GM18517 (cell line): ENCODE measurements around the gene TP53RK.
A peak's percentile ranks its signal among the peaks of the same experiment; 100 is the strongest.

ENCODE experiments used
- ATAC-seq: cut with Tn5 transposase; IDR thresholded peaks from one replicate; pipeline ENCODE4 v1.9.1; 2021; ENCODE audit warnings: mild to moderate bottlenecking, moderate library complexity; ENCODE audit not compliant: unreplicated experiment

The TP53RK gene

GRCh38 chr20:46689082-46689753 lies at the start of gene TP53RK:
TP53RK (minus strand) TSS chr20:46689444; CDS start chr20:46689414, 30 bp downstream.
- peak; percentile 93 for ATAC-seq

- no peak for ATAC-seq
These were observed 46.2 kb upstream of the TP53RK start for GRCh38 chr20:46735436-46735835.

DNA sequence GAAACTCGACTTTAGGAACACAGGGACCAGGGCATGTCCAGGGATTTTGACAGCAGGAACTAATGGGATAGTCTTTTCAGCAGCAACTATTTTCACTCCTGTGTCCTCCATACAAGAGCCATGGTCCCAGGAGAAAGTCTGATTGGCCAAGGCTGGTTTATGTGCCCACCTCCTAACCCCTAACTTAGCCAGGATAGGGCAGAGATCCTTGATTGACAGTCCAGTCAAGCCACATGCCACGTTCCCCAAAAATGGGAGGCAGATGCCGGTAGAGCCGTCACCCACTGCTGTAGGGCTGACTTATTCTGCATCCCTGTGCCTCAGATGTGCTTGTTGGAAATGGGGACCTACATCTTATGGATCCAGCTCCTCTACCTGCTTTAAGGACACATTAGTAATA lies 42.5 kb upstream of the TP53RK start:
- ATAC-seq: no peak

DNA sequence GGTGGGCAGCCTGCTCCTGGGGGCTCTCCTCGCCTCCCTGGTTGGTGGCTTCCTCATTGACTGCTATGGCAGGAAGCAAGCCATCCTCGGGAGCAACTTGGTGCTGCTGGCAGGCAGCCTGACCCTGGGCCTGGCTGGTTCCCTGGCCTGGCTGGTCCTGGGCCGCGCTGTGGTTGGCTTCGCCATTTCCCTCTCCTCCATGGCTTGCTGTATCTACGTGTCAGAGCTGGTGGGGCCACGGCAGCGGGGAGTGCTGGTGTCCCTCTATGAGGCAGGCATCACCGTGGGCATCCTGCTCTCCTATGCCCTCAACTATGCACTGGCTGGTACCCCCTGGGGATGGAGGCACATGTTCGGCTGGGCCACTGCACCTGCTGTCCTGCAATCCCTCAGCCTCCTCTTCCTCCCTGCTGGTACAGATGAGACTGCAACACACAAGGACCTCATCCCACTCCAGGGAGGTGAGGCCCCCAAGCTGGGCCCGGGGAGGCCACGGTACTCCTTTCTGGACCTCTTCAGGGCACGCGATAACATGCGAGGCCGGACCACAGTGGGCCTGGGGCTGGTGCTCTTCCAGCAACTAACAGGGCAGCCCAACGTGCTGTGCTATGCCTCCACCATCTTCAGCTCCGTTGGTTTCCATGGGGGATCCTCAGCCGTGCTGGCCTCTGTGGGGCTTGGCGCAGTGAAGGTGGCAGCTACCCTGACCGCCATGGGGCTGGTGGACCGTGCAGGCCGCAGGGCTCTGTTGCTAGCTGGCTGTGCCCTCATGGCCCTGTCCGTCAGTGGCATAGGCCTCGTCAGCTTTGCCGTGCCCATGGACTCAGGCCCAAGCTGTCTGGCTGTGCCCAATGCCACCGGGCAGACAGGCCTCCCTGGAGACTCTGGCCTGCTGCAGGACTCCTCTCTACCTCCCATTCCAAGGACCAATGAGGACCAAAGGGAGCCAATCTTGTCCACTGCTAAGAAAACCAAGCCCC lies 36.2 kb upstream of the TP53RK start:
- no peak for ATAC-seq

DNA sequence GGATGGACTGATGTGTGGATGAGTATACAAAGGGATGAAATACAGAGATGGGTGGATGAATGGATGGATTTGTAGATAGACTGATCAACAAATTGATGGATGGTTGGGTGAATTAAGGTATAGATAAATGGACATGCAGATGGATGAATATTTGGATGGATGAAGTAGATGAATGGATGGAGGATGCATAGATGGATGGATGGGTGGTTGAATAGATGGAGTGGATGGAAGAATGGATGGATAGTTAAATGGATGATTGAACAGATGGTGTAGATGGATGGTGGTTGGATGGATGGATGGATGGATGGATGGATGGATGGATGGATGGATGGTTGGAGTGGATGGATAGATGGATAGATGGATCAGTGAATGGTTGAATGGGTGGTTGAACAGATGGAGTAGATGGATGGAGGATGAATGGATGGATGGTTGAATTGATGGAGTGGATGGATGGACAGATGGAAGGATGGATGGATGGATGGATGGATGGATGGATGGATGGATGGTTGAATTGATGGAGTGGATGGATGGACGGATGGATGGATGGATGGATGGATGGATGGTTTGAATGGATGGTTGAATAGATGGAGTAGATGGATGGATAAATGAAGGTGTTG lies 35.2 kb upstream of the TP53RK start:
- no peak for ATAC-seq

- no peak for ATAC-seq
These were observed 33.8 kb upstream of the TP53RK start for GRCh38 chr20:46723039-46723438.

DNA sequence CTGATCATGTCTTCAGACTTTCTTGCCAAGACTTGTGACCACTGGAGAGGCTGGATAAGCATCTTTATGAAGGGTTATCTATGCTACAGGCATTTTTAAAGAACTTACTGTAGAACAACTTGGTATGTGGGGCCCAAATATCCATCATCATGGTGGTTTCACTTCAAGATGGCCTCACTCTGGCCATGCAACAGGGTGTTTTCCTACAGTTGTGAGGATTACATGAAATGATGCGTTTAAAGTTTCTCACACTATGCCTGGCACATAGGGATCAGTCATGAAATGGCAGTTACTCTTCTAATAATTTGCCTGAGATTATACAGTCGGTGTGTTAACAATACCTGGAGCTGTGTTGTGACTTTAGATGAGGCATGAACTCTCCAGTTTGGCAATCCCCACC lies 33.2 kb upstream of the TP53RK start:
- ATAC-seq: no peak

GRCh38 chr20:46721476-46721875 lies 32.2 kb upstream of the TP53RK start:
- no peak for ATAC-seq

- ATAC-seq: no peak
These were observed 31.7 kb upstream of the TP53RK start for GRCh38 chr20:46720776-46721425.

DNA sequence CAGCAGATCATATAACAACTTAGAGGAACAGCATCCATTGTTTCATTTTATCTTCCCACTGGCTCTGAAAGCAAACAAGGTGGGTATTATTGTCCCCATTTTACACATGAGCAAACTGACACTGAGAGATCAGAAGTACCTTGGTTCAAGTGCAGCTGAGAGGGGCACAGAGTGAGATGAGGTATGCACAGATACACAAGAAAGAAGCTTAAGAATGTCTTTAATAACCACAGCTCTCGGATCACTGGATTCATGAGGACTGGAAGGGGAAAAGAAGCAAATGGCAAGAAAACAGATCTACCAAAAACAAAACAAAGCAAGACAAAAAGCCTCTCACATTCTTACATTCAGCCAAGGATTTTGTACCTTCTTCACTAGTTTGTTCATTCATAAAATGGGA lies 30.8 kb upstream of the TP53RK start:
- no peak for ATAC-seq

GRCh38 chr20:46717818-46718541 lies 28.7 kb upstream of the TP53RK start:
- no peak for ATAC-seq

- ATAC-seq: no peak
These were observed 26.1 kb upstream of the TP53RK start for GRCh38 chr20:46715292-46715756.

DNA sequence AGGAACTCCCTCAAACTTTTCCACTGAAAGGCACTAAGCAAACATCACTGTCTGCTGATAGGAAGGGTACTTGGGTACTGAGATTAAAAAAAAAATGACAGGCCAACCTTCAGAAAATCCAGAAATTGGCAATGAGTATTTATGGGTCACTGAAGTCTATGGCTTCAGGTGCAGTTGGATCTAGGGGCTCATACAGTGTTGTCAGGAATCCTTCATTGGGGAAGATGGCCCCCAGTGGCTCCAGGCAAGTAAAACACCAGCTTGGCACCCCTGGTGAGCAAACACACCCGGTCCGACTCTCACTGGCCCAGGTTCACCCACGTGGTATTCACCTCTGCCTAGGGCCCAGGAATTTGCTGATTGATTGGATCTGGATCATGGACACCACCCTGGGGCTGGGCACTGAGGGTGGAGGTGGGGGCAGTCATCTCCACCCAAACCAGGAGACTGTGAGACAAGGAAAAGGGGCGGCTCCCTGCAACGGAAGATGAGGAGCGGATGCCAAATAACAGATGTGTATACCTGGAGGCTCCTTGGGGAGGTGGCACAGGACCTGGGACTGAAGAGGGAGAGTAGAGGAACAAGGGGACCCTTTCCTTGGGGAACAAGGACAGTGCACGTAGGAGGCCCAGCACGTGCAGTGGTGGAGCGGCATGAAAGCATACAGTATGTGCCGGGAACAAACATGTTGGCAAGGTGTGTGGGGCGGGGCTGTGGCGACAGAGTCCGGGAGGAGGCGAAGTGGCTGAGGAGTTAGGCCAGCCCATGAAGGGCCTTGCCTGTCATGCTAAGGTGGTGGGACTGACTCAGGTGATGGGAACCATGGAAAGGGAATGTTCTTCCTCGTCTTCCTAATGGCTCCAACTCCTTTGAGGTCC lies 25.0 kb upstream of the TP53RK start:
- no peak for ATAC-seq

- ATAC-seq: no peak
These were observed 22.9 kb upstream of the TP53RK start for GRCh38 chr20:46712056-46712636.

DNA sequence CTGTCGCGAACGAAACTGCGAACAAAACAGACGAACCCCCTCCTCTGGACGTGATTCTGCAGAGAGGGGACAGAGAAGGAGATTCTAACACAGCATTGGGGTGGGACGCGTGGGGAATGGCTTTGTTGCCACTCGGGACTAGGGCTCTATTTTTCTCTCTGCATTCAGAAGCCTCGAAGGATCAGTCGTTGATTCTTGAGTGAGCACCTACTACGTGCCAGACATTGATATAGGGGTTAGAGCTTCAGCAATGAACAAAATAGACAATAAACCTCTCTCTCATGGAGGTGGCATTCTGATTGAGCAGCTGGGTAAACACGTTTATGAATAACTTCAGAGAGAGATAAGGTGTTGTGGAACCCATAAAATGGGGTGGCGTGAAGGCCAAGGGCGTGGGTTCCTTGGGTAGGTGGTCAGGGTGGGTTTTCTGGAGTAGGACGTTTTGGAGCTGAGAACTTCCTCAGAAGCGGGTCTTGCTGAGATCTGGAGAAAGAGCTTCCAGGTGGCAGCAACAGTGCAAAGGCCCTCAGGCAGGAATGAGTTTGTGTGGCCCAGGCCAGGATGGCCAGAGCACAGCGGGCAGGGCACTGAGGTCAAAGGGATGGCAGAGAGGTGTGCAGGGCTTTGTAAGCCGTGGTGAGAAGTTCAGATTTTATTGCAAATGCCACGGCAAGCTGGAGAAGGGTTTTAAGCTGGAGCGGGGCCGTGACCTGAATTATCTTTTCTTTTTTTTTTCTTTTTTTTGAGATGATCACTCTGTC lies 21.1 kb upstream of the TP53RK start:
- ATAC-seq: no peak

- ATAC-seq: no peak
These were observed 20.4 kb upstream of the TP53RK start, which contains the start of gene SLC2A10 for GRCh38 chr20:46709459-46710152. SLC2A10 (plus strand) TSS chr20:46709649; CDS start chr20:46709737, 88 bp downstream.

DNA sequence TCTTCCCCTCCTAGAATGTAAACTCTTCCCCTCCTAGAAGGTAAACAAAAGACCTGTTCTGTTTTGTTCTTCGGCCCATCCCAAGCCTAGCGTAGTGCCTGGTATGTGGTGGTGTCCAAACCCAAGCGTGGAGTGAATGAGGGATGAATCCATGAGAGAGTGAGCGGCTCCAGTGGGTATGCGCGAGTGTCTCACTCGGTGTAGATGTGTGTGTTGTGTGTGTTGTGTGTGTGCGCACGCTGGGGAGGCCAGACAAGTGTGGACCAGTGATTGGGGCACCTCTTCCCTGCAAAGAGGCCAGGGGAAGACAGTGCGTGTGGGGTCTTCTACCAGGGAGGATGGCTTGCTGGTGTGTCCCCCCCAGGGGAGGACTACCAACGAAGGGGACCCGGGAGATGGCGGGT lies 19.8 kb upstream of the TP53RK start:
- ATAC-seq: no peak
